SIG-M5 treated with dmso at 0.1 percent for 504 hours (cell line): ENCODE data around the gene GRIN3B.

ENCODE experiments used
- DNase-seq: peaks from one replicate; lab custom pipeline; 2025; ENCODE audit not compliant: unreplicated experiment; lab: John Stamatoyannopoulos, UW

The GRIN3B gene

DNA sequence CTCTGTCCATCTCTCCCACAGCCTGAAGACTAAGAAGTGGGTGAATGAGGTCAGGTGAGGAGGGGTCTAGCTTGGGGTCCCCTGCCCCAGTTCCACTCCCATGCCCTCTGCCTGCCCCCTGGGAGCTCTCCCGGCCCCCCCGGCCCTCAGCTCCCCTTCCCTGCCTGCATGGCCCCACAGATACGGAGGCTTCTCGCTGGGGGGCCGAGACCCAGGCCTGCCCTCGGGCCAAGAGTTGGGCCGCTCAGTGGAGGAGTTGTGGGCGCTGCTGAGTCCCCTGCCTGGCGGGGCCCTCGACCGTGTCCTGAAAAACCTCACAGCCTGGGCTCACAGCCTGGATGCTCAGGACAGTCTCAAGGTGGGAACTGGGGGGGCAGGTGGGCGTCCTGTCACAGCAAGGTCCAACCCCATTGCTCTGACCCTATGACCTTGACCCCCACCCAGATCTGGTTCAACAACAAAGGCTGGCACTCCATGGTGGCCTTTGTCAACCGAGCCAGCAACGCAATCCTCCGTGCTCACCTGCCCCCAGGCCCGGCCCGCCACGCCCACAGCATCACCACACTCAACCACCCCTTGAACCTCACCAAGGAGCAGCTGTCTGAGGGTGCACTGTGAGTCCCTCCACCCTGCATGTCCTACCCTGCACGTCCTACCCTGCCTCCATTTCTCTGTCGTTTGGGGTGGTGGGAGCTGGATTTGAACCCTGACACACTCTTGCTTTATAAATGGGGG lies 55.8 kb downstream of the GRIN3B start:
- DNase-seq = no peak

DNA sequence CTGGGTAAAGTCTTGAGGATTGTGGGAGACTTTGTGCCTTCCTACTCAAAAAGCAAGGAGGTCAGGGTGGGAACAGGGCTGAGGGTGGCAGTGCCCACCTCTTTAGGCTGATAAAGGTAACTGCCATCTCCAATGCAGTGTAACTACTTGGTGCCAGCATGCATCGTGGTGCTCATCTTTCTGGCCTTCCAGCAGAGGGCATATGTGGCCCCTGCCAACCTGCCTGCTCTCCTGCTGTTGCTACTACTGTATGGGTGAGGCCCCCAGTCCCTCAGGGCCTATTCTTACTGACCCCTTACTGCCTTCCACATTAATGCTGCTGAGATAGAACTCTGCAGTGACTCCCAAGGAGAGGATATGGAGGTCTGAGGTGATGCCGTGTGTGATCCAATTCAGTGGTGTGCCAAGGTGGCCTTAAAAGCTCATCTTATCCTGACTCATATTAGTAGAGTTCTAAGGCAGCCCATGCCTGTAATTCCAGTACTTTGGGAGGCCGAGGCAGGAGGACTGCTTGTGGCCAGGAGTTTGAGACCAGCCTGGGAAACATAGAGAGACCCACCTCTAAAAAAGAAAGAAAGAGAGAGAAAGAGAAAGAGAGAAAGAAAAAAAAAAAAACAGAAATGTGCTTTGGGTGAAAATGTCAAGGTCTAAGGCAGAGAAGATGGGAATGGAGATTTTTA lies 57.1 kb downstream of the GRIN3B start:
- DNase-seq = no peak

GRCh38 chr19:1058112-1058511 lies 57.9 kb downstream of the GRIN3B start:
- no peak for DNase-seq
